Fibroblast of peridontal ligament (primary cell): ENCODE measurements around the gene SELENON.

Source experiments
- DNase-seq: peaks from one replicate; pipeline ENCODE4 v3.0.0-alpha.2; 2010; ENCODE audit errors: extremely low read depth

The SELENON gene

GRCh38 chr1:25793585-25794170 is 6.3 kb upstream of the SELENON start:
- DNase-seq = peak; percentile 54

- DNase-seq = no peak
Observed at GRCh38 chr1:25794325-25794724, 5.7 kb upstream of the SELENON start.

- DNase-seq = no peak
Observed at GRCh38 chr1:25795211-25795610, 4.8 kb upstream of the SELENON start.

- no peak for DNase-seq
Observed at GRCh38 chr1:25795946-25796810, 3.8 kb upstream of the SELENON start.

- DNase-seq = peak; percentile 77
Observed at GRCh38 chr1:25796811-25797458, 3.1 kb upstream of the SELENON start.

- DNase-seq = no peak
Observed at GRCh38 chr1:25797939-25798338, 2.1 kb upstream of the SELENON start.

- DNase-seq = no peak
Observed at GRCh38 chr1:25798666-25799351, 1.2 kb upstream of the SELENON start.

GRCh38 chr1:25799352-25799934 is 550 bp upstream of the SELENON start:
- DNase-seq = no peak

- no peak for DNase-seq
Observed at GRCh38 chr1:25800703-25801377, 847 bp downstream of the SELENON start.

- DNase-seq = no peak
Observed at GRCh38 chr1:25802915-25803314, 2.9 kb downstream of the SELENON start.

- DNase-seq = no peak
Observed at GRCh38 chr1:25803368-25803767, 3.4 kb downstream of the SELENON start.

GRCh38 chr1:25804244-25804963 is 4.4 kb downstream of the SELENON start:
- DNase-seq = no peak

GRCh38 chr1:25804964-25805862 is 5.2 kb downstream of the SELENON start:
- no peak for DNase-seq

- peak; percentile 69 for DNase-seq
Observed at GRCh38 chr1:25805863-25806225, 5.9 kb downstream of the SELENON start.

- DNase-seq = peak; percentile 86
Observed at GRCh38 chr1:25806418-25806817, 6.4 kb downstream of the SELENON start.

- DNase-seq = no peak
Observed at GRCh38 chr1:25807480-25808390, 7.7 kb downstream of the SELENON start.

- DNase-seq = no peak
Observed at GRCh38 chr1:25808481-25809244, 8.7 kb downstream of the SELENON start.
